HL-60 (cell line): ENCODE data around the gene HS3ST5.
A peak's percentile ranks its signal among the peaks of the same experiment; 100 is the strongest.

ENCODE experiments used
- DNase-seq, 2 experiments: peaks; one replicate each; pipeline ENCODE4 v3.0.0-alpha.2; 2010 to 2020; ENCODE audit warnings: low read depth in 1 of 2, low spot score in 1 of 2
- H3K27ac ChIP-seq: fragments of 250-450 bp; sonication (Bioruptor Pico); replicated peaks from 2 replicates; pipeline ENCODE4 v1.5.1; 2020; ENCODE audit warnings: mild to moderate bottlenecking, moderate library complexity
- H3K27me3 ChIP-seq: fragments of 250-450 bp; sonication (Bioruptor Pico); 2 replicates; pipeline ENCODE4 v1.5.1; 2021; ENCODE audit warnings: mild to moderate bottlenecking, moderate library complexity; ENCODE audit not compliant: insufficient read depth, poor library complexity, severe bottlenecking
- H3K4me3 ChIP-seq: replicated peaks from 2 replicates; pipeline ENCODE4 v1.5.1; 2011; ENCODE audit warnings: mild to moderate bottlenecking, control low read depth, low read length; ENCODE audit not compliant: insufficient read depth
- CTCF ChIP-seq: IDR thresholded peaks from one replicate; pipeline ENCODE4 v1.5.1; 2011; ENCODE audit warnings: low read length, control low read depth, inconsistent platforms; ENCODE audit not compliant: insufficient read depth
- GABPA ChIP-seq: IDR thresholded peaks from 2 replicates; pipeline ENCODE4 v1.6.1; 2012; ENCODE audit warnings: low read depth
- POLR2AphosphoS5 ChIP-seq: IDR thresholded peaks from 2 replicates; pipeline ENCODE4 v1.6.1; 2012; ENCODE audit warnings: low read depth
- SPI1 ChIP-seq: IDR thresholded peaks from 2 replicates; pipeline ENCODE4 v1.6.1; 2012; ENCODE audit warnings: low read depth, mild to moderate bottlenecking, borderline replicate concordance
- TF ChIP-seq, protein P1 (sequence below): IDR thresholded peaks from 2 replicates; pipeline ENCODE4 v1.6.1; 2012; ENCODE audit warnings: low read depth; ENCODE audit not compliant: insufficient replicate concordance

The HS3ST5 gene

DNA sequence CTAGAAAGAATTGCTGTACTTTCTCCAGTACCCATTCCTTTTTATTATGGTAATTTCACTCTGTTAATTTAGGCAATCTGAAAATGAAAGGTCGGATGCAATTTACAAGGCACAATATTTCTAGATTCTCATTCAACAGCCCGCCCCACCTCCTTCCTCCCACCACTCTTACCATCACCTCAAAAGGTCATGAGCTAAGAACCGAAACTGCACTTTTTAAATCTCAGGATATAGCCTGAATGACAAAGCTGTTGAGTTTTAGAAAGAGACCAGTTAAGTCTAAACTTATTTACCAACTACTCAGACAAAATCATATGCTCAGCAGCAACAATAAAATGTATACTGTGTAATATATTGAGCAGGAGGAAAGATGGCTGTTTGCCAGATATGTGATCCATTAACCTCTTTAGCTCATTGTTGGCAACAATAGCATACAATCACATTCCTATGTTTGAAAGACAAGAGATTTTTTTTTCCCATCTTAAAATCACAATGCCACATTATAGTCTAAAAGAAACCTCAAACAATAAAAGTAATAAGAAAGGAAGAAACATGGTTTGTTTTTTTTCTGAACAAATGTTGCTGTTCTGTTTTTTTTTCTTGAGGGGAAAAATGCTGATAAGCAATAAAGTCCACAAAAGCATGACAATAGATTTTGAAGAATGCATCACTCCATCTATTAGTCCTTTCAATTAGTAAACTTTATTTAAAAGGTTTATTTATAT is 1.6 kb upstream of the HS3ST5 start:
- no peak overlapping the region for H3K27ac ChIP-seq
- TF ChIP-seq GABPA (no peak), CTCF (no peak), POLR2AphosphoS5 (no peak), SPI1 (no peak)
- TF ChIP-seq, protein P1, sequence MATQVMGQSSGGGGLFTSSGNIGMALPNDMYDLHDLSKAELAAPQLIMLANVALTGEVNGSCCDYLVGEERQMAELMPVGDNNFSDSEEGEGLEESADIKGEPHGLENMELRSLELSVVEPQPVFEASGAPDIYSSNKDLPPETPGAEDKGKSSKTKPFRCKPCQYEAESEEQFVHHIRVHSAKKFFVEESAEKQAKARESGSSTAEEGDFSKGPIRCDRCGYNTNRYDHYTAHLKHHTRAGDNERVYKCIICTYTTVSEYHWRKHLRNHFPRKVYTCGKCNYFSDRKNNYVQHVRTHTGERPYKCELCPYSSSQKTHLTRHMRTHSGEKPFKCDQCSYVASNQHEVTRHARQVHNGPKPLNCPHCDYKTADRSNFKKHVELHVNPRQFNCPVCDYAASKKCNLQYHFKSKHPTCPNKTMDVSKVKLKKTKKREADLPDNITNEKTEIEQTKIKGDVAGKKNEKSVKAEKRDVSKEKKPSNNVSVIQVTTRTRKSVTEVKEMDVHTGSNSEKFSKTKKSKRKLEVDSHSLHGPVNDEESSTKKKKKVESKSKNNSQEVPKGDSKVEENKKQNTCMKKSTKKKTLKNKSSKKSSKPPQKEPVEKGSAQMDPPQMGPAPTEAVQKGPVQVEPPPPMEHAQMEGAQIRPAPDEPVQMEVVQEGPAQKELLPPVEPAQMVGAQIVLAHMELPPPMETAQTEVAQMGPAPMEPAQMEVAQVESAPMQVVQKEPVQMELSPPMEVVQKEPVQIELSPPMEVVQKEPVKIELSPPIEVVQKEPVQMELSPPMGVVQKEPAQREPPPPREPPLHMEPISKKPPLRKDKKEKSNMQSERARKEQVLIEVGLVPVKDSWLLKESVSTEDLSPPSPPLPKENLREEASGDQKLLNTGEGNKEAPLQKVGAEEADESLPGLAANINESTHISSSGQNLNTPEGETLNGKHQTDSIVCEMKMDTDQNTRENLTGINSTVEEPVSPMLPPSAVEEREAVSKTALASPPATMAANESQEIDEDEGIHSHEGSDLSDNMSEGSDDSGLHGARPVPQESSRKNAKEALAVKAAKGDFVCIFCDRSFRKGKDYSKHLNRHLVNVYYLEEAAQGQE = no peak
- H3K4me3 ChIP-seq = no peak overlapping the region
- peaks cover 30% of the 10 kb centered on the region for H3K27me3 ChIP-seq
- DNase-seq = no peak

DNA sequence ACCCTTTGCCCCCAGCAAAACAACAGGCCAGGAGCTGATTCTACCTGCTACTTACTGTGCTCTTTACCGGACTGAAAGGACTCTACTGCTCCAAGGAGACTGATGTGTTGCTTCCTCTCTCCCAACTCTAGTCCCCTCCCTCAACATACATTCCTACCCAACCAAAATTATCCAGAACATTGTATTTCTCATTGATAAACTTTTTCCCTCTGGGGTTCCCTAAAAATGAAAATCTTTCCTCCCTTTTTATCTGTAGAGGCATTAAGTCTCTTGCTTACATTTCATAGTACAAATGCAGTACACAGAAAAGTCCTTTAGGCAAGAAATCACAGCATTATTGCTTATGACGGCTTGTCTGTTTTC is 940 bp upstream of the HS3ST5 start:
- no peak overlapping the region for H3K27ac ChIP-seq
- peaks cover 30% of the 10 kb centered on the region for H3K27me3 ChIP-seq
- no peak for TF ChIP-seq GABPA
- TF ChIP-seq CTCF = no peak
- no peak for TF ChIP-seq SPI1
- TF ChIP-seq POLR2AphosphoS5 = no peak
- TF ChIP-seq, protein P1 = no peak
- no peak overlapping the region for H3K4me3 ChIP-seq
- no peak for DNase-seq

DNA sequence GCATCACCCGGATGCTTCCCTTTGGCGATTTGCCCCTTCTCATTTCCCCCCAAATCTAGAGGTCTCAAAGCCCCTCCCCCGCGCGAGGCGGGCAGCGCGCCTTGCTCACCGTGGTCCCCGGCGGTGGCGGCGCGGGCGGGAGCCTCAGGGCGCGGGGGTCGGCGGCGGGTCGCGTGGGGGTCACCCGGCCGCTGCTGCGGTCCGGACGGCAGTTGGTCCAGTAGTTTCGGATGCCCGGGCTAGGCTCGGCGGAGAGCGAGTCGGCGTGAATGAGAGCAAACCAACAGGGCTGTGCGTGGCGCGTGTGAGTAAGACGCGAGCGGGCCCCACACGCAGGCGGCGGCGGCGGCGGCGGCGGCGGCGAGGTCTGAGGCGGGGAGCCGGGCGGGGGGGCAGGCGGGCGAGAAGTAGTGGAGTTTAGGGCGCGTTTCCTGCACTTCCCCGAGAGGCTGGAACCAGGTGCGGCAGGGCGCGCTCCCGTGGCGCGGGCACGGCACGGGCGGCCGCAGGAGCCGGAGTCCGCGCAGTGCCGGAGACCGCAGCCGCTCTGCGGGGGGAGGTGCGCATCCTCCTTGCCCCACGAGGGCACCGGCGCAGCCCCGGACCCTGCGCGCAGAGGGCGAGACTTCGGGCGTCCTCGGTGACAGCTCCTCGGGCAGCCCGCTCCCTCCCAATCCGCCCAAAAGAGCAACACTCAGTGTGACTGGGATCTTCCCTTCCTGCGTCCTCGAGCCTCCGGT is 567 bp downstream of the HS3ST5 start:
- DNase-seq = no peak
- no peak for TF ChIP-seq CTCF
- no peak for TF ChIP-seq GABPA
- TF ChIP-seq SPI1 = no peak
- no peak for TF ChIP-seq POLR2AphosphoS5
- TF ChIP-seq, protein P1 = no peak
- Histone ChIP-seq H3K27ac (no peak overlapping the region), H3K27me3 (peaks cover 33% of the 10 kb centered on the region), H3K4me3 (peak overlapping the region; percentile 27)
